Esophagus squamous epithelium (tissue), 5 donors: ENCODE measurements around the gene LDB2. TPM values are rescaled to one million over a fixed set of nuclear protein-coding genes. Genes with fewer than 3 reads are reported as not detected.
A peak's percentile ranks its signal among the peaks of the same experiment; 100 is the strongest.

Experiments
- DNase-seq: peaks from one replicate; lab custom pipeline; 2025; lab: John Stamatoyannopoulos, UW
- H3K27ac ChIP-seq, 4 donors: fragments of 200-600 bp; sonication (generic); one replicate each; pipeline ENCODE4 v1.5.1; 2016 to 2019; ENCODE audit warnings: mild to moderate bottlenecking in 1 of 4
- H3K27me3 ChIP-seq, 4 donors: fragments of 200-600 bp; sonication (generic); 1 replicate in 3 of 4; 2 replicates in 1 of 4; pipeline versions ENCODE4 v1.5.1 to v1.6.0; 2017 to 2021; ENCODE audit warnings: antibody characterized with exemption in 1 of 4
- H3K36me3 ChIP-seq, 3 donors: fragments of 200-600 bp; sonication (generic); one replicate each; pipeline ENCODE4 v1.5.1; 2016 to 2019
- H3K4me1 ChIP-seq, 3 donors: fragments of 200-600 bp; sonication (generic); one replicate each; pipeline ENCODE4 v1.5.1; 2017 to 2019
- H3K4me3 ChIP-seq, 4 donors: fragments of 200-600 bp; sonication (generic); 1 replicate in 3 of 4; 2 replicates in 1 of 4; pipeline ENCODE4 v1.5.1; 2016 to 2019; ENCODE audit warnings: mild to moderate bottlenecking in 2 of 4, moderate library complexity in 1 of 4
- H3K9me3 ChIP-seq, 3 donors: fragments of 200-600 bp; sonication (generic); one replicate each; pipeline ENCODE4 v1.5.1; 2016 to 2019
- POLR2A ChIP-seq, 4 donors: fragments of 450-650 bp; IDR thresholded peaks; one replicate each; pipeline ENCODE4 v1.6.1; 2017; ENCODE audit warnings: antibody characterized with exemption in 4 of 4, mild to moderate bottlenecking in 4 of 4, moderate library complexity in 3 of 4
- WGBS, 2 donors: methylation state at CpG; one replicate each; pipeline ENCODE4 v1.1.5; 2018; 5-methylcytosine and 5-hydroxymethylcytosine counted together
- intact Hi-C: fragments of 100-400 bp; cut with DNase I; formaldehyde crosslinking; loops from one replicate; pipeline ENCODE4 v1.15.0; 2022
- total RNA-seq, 4 donors: library from RNA; depleted of rRNA; stranded (reverse); fragments of >200 nt; gene quantifications; one replicate each; pipeline ENCODE4 v1.1.0, GENCODE V29; 2016
- TF ChIP-seq, protein P1 (sequence below), 6 experiments: fragments of 450-650 bp in 4 of 6; fragments of 200-600 bp in 2 of 6; sonication (generic) in 2 of 6; IDR thresholded peaks; one replicate each; pipeline ENCODE4 v1.5.1; 2016 to 2019; ENCODE audit warnings: antibody characterized with exemption in 6 of 6, mild to moderate bottlenecking in 4 of 6, moderate library complexity in 4 of 6
- donor health status: DM: yes; HTN: yes; CAD: no.

LDB2 gene
- total RNA-seq, 4 donors from 2014 or later: 3.0 to 16.0 (median 5.9) TPM

DNA sequence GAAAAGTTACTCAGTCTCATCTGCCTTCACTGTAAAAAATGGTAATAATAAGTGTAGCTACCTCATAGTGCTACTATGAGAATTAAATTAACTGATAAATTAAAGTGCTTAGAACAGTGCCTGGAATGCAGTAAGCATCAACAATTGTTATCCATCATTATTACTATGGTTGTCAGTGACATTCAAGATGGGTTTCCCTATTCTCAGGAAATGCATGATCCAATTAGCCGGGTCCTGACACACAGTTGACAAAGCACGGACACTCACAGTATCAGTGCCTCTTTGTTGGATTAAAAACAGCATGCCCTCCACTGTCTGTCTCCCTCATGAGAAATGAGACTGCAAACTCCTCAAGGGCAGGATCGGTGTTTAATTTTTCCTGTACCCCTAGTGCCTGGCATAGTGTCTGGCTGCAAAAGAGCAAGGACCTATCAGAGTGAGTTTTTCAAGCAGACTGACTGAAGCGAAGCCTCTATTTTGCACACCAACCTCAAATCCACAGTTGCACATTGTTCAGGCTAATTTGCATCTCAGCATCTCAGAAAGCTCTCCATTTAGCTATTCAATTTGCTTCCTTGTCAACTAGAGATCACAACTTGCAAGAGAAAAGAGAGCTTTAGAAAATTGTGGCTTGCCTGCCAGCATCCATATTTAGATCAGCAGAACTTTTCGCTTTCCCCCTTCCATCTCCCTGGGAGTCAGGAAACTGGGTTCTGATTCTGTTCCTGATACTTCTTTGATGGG lies 122.9 kb downstream of the LDB2 start:
- intact Hi-C loops: no loop called here
- H3K9me3 ChIP-seq: no peaks in the 10 kb centered on the region
- 84 to 92% methylated on average over 4 to 5 of the region's 5 CpGs for WGBS, 2 donors
- TF ChIP-seq, protein P1, sequence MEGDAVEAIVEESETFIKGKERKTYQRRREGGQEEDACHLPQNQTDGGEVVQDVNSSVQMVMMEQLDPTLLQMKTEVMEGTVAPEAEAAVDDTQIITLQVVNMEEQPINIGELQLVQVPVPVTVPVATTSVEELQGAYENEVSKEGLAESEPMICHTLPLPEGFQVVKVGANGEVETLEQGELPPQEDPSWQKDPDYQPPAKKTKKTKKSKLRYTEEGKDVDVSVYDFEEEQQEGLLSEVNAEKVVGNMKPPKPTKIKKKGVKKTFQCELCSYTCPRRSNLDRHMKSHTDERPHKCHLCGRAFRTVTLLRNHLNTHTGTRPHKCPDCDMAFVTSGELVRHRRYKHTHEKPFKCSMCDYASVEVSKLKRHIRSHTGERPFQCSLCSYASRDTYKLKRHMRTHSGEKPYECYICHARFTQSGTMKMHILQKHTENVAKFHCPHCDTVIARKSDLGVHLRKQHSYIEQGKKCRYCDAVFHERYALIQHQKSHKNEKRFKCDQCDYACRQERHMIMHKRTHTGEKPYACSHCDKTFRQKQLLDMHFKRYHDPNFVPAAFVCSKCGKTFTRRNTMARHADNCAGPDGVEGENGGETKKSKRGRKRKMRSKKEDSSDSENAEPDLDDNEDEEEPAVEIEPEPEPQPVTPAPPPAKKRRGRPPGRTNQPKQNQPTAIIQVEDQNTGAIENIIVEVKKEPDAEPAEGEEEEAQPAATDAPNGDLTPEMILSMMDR (IDR thresholded peaks at IDR 0.05): no peak
- TF ChIP-seq POLR2A (IDR thresholded peaks at IDR 0.05): no peak
- H3K27ac ChIP-seq: no peak overlapping the region
- peaks cover 0 to 33% (median 0%) of the 10 kb centered on the region in 4 donors for H3K27me3 ChIP-seq
- no peak for DNase-seq
- H3K4me1 ChIP-seq: peaks cover 0 to 19% (median 10%) of the 10 kb centered on the region in 3 donors
- no peak overlapping the region for H3K4me3 ChIP-seq
- H3K36me3 ChIP-seq: no peaks in the 10 kb centered on the region

DNA sequence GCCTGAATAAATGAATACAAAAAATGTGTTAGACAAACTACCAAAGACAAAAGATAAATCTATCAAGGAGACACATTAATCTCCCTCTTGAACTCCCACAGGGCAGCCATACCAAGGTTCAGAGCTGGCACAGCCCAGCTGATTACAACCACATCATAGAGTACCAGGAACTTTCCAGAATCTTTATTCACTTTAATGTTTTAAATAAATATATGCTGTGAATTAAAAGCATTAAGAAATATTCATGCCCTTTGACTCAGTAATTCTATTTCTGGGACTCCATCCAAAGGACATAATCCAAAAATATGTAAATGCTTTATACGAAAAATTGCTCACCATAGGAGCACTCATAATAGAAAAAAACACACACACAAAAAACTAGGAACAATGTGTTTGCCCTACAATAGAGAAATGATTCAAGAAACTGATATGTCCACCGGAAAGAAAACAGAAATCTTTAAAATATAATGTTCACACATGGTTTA lies 126.0 kb downstream of the LDB2 start:
- intact Hi-C loops: no loop called here
- no peaks in the 10 kb centered on the region for H3K36me3 ChIP-seq
- H3K27me3 ChIP-seq: peaks cover 0 to 26% (median 0%) of the 10 kb centered on the region in 4 donors
- WGBS, 2 donors: 12 to 38% methylated on average over 2 of the region's 2 CpGs
- H3K4me1 ChIP-seq: peaks cover 0 to 25% (median 10%) of the 10 kb centered on the region in 3 donors
- no peaks in the 10 kb centered on the region for H3K9me3 ChIP-seq
- H3K27ac ChIP-seq: peak overlapping the region in 1 of 4 donors; percentile 4
- no peak for DNase-seq
- TF ChIP-seq POLR2A (IDR thresholded peaks at IDR 0.05): no peak
- TF ChIP-seq, protein P1 (IDR thresholded peaks at IDR 0.05): no peak
- no peak overlapping the region for H3K4me3 ChIP-seq

DNA sequence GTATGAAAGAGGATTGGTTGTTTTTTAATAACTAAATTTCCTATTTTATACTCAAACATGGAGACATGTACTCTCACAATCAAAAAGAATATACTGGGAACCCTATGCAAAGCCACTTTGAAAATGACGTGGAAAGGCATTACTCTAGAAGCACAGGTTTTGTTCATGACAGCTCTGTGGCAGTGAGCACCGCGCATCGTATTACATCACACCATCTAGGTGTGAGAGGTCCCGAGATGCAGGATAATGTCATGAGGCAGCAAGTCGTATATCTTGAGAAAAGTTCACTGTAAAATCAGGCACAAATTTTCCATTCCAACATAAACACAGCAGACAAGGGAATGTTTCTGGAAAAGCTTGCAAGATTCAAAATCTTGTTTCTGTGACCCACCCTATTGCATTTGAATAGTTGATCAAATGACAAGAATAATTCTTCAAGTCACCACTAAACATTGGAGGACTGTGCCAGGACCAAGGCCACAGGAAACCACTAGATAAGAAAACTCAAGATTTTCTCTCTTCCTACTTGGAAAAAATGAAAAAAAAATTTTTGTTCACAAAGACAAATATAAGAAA lies 127.6 kb downstream of the LDB2 start:
- Histone ChIP-seq H3K27ac (no peak overlapping the region), H3K4me1 (peaks cover 0 to 25% (median 10%) of the 10 kb centered on the region in 3 donors), H3K36me3 (no peaks in the 10 kb centered on the region), H3K9me3 (no peaks in the 10 kb centered on the region), H3K4me3 (no peak overlapping the region), H3K27me3 (peaks cover 0 to 10% (median 0%) of the 10 kb centered on the region in 4 donors)
- WGBS, 2 donors: 84 to 86% methylated on average over 6 of the region's 6 CpGs
- intact Hi-C loops: no loop called here
- TF ChIP-seq, protein P1 (IDR thresholded peaks at IDR 0.05): no peak
- TF ChIP-seq POLR2A (IDR thresholded peaks at IDR 0.05): no peak
- DNase-seq: no peak

DNA sequence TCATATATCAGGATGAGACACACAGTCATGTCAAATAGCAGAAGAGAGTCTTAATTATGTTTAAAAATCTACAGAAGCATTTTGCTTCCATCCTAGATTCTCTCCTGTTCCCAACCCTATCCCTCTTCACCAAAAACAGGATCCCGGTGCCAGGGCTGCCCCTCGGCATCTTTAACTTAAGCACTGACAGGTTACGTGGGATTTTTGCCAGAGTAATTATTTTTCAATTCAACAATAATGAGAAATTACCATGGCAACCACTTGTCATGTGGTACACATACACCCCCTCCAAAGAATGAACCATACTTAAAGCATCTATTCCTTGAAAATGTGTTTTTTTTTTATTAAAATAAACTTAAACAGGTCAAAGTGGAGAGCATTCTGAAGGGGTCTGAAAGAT lies 130.6 kb downstream of the LDB2 start:
- no peak overlapping the region for H3K4me3 ChIP-seq
- intact Hi-C loops: no loop called here
- no peaks in the 10 kb centered on the region for H3K9me3 ChIP-seq
- H3K27me3 ChIP-seq: no peaks in the 10 kb centered on the region
- TF ChIP-seq, protein P1 (IDR thresholded peaks at IDR 0.05): no peak
- TF ChIP-seq POLR2A (IDR thresholded peaks at IDR 0.05): no peak
- 78 to 96% methylated on average over 3 of the region's 3 CpGs for WGBS, 2 donors
- no peak overlapping the region for H3K27ac ChIP-seq
- no peak for DNase-seq
- H3K4me1 ChIP-seq: peaks cover 0 to 28% (median 10%) of the 10 kb centered on the region in 3 donors
- no peaks in the 10 kb centered on the region for H3K36me3 ChIP-seq

DNA sequence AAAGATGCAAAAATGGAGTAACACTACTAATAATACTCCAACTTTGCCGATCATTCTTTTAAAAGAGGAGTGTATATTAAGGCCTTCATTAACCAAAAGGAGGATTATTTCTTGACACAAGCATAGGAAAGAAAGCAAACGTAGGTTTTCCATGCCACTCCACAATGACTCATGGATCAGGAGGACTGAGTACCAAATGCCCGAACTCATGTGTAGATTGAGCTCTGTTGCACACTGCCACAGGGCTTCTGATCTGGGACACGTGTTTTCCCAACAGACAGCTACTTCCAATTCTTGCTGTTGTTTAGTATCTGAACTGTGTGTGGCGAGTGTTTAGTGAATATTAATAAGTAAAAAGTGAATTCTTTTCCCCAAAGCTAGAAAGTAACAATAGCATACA lies 131.2 kb downstream of the LDB2 start:
- intact Hi-C loops: no loop called here

More for the DNA sequence above, 131.2 kb downstream of the LDB2 start:
- H3K4me1 ChIP-seq: peaks cover 0 to 26% (median 5%) of the 10 kb centered on the region in 3 donors
- TF ChIP-seq, protein P1 (IDR thresholded peaks at IDR 0.05): no peak
- no peak for TF ChIP-seq POLR2A (IDR thresholded peaks at IDR 0.05)
- H3K27ac ChIP-seq: no peak overlapping the region
- H3K36me3 ChIP-seq: no peaks in the 10 kb centered on the region
- H3K27me3 ChIP-seq: no peaks in the 10 kb centered on the region
- no peaks in the 10 kb centered on the region for H3K9me3 ChIP-seq
- DNase-seq: no peak
- no peak overlapping the region for H3K4me3 ChIP-seq
- WGBS, 2 donors: 74 to 77% methylated on average over 5 of the region's 5 CpGs
